Measurements from ENCODE around the gene VSTM2B.

- TF ChIP-seq CTCF (IDR thresholded peaks at IDR 0.05) (no peak), POLR2A (IDR thresholded peaks at IDR 0.05) (no peak)
Measured at GRCh38 chr19:29550896-29551295, 25.1 kb downstream of the VSTM2B start.

Data from heart left ventricle (tissue), 13 donors.